SHP77 (cell line): Measurements from ENCODE around the gene GJC1.

Source experiments
- DNase-seq, 2 experiments: peaks; one replicate each; lab custom pipeline; 2025; lab: John Stamatoyannopoulos, UW

The GJC1 gene

DNA sequence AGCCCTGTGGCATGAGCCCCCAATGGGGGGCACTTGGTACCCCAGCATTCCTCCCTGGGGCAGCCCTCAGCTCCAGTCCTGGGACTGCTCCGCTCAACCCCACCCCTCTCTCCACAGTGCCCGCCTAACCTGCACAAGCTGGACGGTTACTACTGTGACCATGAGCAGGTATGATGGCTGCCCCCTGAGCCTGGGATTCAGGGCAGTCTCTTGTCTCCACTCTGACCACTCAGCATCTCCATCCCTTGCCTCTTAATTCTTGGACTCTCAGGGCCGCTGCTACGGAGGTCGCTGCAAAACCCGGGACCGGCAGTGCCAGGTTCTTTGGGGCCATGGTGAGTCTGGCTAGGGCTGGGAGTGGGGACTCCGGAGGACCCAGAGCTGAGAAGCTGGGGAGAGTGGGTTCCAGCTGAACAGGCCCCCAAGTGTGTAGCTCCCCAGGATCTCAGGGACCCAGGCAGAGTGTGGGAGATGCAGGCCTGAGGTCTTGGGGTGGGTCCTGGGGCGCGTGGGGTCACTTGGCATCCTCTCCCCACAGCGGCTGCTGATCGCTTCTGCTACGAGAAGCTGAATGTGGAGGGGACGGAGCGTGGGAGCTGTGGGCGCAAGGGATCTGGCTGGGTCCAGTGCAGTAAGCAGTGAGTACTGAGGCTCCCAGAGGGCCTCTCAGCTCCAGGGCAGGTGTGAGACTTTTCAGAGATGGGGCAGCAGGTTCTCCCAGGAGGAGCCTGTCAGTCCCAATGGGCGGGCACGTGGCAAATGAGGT is 53.3 kb downstream of the GJC1 start:
- DNase-seq = no peak

DNA sequence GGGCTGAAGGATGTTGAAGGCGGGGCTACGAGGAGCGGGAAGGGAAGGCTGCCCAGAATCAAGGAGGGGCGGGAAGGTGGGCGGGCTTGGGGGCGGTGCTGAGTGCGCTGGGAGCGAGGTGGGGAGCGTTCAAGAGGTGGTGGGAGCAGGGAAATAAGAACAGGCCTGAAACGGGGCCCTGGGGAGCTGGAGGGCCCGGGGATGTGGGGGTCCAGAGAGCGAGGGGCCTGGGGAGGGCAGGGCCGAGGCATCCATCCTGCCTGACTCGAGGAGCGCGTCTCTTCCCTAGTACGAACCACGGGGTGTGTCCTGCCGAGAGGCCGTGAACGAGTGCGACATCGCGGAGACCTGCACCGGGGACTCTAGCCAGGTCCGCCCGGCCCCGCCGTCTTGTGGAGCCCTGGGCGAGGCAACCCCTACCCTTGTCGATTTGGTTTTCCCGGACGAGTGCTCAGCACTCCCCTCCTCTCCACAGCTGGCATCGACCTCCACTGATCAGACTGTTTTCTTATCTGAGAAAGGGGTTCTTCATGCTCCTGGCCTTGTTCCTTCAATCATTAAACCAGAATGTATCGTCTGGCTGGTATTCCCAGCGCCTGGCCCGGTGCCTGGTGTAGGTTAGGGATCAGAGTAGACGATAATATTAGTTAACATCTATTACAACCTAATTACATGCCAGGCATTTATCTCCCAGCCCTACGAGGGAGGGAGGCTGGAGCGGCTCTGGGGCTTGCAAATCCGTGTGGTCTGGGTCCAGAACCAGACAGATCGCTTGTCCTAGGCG is 54.1 kb downstream of the GJC1 start:
- DNase-seq = no peak

DNA sequence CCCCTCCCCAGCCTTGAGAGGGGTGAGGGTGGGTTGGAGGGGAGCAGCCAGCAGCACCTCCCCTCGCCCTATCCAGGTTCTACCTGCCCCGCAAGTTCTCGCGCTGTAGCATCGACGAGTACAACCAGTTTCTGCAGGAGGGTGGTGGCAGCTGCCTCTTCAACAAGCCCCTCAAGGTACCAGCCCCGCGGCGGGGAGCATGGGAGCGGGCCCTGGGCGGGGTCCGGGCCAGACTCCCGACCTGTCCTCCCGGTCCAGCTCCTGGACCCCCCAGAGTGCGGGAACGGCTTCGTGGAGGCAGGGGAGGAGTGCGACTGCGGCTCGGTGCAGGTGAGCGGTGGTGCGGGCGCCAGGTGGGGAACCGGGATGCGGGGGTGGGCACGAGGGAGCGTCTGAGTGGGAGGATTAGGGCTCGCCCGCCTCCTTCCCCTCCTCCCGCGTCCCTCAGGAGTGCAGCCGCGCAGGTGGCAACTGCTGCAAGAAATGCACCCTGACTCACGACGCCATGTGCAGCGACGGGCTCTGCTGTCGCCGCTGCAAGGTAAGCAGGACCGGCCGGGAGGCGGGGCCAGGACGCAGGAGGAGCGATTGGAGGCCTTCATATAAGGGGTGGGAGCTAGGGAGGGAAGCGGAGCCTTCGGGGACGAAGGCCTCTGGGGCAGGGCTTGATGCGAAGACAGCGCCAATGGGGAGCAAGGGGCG is 54.8 kb downstream of the GJC1 start:
- peak; percentile 96 to 97 for DNase-seq

DNA sequence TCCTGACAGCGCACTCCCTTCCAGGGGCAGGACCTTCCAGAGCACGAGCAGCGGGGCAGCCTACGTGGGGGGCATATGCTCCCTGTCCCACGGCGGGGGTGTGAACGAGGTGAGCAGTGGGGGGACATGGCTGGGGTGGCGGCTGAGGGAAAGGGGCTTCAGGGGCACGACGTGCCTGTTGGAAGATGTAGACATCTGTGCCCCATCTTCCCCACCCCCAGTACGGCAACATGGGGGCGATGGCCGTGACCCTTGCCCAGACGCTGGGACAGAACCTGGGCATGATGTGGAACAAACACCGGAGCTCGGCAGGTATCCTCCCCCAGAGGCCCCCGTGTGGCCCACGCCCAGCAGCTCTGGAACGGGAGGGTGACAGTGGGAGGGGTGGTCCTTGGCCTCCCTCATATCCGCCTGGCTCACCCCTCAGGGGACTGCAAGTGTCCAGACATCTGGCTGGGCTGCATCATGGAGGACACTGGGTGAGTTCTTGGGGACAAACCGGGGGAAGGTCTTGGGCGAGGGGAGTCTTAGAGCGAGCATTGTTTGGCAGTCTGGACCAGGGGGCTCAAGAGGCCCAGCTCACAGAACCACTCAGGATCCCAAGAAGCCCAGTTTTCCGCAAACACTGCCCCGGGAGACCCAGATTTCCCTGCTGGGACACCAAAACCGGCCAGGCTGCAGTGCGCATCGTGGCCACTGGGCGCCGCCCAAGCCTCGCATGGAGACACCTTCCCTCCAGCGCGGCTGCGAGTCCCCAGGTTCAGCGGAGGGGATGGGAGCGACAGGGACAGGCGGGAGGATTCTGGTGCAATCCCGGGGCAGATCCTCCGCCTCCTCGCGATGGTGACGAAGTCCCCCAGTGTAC is 55.6 kb downstream of the GJC1 start:
- peak; percentile 81 to 83 for DNase-seq

DNA sequence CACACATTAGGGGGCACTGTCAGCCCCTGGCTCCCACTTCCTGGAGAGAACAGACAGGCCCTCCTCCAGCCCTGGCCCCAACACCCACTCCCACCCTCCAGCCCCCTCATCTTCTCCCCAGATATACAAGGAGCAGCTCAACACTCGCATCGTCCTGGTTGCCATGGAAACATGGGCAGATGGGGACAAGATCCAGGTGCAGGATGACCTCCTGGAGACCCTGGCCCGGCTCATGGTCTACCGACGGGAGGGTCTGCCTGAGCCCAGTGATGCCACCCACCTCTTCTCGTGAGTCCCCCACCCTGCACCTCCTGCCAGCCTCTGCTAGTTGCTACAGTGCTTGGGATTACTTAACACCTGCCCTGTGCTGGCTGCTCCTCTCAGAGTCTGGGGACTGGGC is 56.9 kb downstream of the GJC1 start:
- no peak for DNase-seq

DNA sequence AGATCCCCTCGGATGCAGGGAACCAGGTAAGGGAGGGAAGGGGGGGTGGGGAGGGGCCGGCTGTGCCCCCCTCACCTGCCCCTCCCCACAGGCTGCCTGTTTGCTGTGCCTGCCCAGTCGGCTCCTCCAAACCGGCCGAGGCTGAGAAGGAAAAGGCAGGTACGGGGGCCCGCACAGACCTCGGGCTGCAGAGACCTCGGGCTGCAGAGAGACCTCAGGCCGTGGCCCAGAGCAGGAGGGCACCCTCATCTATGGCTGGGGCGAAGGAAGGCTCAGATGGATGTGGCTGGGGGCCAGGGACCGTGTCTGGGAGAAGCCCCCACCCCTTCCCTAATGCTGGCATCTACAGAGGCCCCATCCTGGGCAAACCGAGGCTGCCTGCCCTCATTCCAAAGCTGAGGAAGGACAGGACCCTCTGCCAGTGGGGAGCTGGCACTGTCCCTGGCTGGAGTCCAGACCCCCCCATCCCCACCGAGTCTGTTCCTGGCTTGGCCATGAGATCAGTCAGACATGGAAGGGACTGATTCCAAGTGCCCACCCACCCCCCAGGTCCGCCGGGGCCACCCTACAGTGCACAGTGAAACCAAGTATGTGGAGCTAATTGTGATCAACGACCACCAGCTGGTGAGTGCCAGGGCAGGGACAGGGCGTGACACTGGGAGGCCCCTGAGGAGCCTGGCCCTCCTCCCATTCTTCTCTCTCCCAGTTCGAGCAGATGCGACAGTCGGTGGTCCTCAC is 57.6 kb downstream of the GJC1 start:
- no peak for DNase-seq

DNA sequence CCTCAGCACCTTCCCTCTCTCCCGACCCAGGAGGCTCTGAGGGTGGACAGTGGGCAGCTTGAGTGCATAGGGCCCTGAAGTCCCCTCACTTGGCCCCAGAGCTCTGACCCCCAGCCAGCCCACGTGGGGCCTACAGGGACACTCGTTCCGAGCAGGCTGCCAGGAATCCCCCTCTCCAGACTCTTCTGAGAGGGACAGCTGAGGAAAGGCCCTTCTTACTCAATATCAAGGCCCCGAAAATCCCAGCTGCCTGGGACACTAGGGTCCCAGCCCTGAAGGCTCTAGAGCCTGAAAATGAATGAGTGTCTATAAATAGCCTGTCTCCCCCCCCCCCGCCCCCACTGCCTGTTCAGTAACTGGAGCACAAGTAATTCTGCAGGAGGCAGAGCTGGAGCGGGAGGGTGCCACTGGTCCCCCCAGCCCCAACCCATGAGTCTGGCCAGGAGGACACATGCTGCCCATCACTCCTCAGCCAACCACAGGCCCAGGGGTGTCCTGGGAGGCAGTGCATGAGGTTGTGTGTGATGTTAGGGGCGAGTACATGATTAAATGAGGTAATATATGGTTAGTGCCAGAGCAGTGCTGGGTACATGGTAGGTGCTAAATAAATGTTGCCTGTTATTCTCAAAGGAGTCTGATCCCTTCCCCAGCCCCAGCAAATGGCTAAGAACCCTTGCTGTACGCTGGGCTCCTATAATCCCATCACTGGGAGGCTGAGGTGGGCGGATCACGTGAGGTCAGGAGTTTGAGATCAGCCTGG is 59.7 kb downstream of the GJC1 start:
- DNase-seq = no peak

DNA sequence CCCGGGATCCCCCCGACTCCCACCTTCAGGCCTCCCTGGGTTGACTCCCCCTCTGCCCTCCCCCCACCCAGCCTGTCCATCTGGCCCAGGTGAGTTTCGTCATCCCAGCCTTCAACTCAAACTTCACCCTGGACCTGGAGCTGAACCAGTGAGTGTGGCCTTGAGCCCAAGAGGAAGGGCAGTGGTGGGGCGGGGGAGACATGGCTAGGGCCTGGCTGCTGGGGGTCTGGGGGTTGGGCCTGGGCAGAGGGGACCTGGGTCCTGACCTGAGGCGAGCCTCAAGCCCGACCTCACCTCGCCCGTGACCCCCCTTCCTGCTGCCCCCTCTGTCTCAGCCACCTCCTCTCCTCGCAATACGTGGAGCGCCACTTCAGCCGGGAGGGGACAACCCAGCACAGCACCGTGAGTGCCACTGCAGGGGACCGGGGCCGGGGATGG is 60.4 kb downstream of the GJC1 start:
- DNase-seq = no peak

DNA sequence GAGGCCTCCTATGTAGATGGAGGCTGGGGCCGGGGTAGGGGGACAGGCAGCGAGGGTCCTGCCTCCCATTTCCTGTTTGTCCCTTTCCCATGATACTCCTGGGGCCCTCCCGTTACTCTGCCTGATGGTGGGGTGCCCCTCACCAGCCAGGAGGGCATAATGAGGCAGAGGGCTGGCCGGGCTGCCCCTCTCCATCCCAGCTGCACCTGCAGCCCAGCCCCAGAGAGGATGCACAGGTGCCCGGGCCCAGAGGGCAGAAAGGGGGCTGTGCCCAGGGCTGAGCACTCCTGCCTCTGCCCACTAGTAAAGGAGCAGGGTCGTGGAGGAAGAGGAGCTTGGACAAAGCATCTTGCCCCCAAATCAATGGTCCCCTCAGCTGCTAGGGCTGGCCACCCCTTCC is 60.9 kb downstream of the GJC1 start:
- no peak for DNase-seq

DNA sequence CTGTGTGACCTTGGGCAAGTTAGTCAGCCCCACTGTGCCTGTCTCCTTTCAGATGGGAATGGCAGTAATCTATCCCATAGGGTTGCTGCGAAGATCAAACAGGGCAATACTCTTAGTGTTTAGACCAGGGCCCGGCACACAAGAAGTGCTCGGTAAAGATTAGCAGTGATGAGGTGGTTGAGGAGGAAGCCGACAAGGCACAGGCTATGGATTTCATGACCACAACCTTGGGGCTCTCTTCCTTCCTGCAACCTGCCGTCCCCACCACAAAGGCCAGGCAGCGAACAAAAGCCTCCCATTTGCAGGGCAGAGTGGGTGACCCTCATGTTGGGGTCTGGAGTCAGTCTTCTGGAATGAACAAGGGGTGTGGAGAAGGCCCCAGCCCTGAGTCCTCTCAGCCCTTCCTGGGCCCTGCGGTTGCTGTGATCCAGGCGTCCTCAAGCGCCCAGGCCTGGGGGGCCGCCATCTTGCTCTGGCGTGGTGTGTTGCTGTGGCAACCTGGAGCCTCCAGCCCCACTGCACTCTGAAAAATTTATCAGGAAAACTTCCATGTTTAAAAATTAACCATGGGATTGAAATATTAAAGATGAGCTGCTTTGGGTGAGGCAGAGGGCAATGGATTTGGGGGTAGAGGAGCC is 61.5 kb downstream of the GJC1 start:
- no peak for DNase-seq

DNA sequence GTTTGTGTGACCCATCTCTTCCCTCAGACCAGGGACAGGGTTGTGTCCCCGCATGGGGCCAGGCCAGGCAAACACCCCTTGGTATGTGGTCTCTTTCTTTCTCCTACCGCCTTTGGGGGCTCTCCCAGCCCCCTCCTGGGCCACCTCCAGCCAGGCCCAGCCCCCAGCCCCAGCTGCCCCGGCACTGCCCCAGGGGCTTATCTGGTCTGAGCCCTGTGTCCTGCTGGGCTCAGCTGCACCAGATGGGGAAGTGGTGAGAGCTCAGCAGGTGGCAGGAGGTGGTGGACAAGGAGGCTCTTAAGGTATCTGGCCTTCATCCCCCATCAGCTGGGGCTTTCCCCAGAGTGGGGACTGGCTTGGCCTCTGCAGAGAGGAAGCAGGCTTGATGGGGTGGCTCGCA is 62.6 kb downstream of the GJC1 start:
- DNase-seq = no peak

DNA sequence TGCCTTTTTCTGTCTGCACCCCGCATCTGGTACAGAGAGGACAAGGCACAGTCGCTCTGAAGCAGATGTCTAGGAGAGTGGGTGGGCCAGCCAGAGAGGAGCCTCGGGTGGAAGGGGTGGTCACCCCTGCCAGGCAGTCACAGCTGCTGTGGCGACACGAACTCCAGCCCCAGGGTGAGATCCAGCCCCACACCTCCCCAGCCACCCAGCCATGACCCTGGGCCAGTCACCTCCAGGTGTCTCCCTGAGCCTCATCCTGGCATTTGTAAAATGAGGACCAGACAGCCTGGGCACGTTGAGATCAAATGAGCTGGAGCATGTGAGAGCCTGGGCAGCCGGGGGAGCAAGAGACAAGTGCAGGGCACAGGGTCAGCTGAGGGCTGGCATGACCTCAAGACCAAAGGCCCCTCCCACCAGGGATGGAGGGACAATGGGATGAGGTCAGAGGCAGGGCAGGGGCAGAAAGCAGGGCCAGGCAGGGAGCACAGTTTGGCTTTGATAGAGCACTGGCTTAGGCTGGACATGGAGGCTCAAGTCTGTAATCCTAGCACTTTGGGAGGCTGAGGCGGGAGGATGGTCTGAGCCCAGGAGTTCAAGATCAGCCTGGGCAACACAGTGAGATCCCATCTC is 63.6 kb downstream of the GJC1 start:
- DNase-seq = no peak

DNA sequence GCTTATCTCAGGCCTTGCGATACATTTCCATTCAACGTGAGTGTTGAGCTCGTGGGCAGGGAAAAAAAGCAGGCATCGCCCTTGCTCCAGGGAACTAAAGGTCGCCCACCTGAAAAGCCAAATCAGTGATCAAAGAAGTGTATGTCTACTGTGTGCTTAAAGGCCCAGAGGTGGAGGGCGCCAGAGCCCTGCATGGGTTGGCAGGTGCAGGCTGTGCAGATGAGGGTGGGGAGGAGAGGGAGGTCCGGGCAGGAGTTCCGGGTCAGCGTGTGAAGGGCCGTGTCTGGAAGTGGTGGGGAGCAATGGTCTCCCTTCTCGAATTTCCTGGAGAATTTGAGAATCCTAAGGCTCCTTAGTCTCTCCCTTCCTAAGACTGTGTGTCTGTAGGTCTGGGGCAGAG is 64.1 kb downstream of the GJC1 start:
- DNase-seq = no peak

DNA sequence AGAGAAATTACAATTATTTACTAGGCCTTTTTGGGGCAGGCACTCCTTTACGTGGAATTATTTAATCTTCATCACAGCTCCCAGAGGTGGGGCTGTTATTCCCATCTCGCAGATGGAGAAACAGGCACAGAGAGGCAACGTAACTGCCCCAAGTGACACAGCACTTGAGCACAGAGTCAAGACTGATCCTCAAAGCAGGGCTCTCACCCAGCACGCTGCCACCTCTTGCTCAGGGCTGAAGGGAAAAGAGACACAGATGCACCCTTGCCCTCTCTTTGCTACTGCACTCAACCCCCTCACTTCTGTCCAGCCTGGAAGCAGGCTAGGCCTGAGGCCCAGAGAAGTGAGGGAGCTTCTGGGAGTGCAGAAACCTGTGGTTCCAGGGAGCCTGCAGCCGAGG is 66.9 kb downstream of the GJC1 start:
- no peak for DNase-seq

DNA sequence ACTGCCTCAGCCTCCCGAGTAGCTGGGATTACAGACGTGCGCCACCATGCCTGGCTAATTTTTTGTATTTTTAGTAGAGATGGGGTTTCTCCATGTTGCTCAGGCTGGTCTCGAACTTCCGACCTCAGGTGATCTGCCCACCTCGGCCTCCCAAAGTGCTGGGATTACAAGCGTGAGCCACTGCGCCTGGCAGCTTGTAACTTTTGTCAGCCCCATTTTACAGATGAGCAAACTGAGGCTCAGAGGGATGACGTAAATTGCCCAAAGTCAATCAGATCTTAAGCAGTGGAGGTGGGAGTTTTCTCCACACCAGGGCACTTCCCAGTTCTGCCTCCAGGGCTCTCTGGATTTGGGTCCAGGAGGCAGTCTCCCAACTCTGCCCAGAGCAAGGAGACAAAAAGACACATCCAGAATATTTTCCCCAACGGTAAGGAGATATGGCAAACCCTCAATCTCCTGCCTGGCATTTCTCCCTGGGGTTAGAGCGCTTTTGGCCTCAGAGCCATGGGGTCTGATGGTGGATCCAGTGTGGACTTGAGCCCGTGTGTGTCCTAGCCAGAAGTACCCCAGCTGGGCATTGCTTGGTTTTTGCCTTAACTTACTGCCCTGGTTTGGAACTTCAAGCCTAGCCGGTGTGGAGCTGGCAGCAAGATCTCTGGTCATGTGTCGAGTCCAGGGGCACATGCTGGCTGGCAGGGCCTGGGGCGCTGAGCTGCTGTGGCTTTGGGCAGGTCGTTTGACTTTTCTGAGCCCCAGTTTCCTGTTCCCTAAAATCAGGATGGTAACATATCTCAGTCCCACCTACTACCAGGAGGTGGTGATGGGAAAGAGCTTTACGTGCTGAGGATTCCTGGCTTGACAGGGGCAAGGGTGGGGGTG is 67.9 kb downstream of the GJC1 start:
- DNase-seq = no peak

DNA sequence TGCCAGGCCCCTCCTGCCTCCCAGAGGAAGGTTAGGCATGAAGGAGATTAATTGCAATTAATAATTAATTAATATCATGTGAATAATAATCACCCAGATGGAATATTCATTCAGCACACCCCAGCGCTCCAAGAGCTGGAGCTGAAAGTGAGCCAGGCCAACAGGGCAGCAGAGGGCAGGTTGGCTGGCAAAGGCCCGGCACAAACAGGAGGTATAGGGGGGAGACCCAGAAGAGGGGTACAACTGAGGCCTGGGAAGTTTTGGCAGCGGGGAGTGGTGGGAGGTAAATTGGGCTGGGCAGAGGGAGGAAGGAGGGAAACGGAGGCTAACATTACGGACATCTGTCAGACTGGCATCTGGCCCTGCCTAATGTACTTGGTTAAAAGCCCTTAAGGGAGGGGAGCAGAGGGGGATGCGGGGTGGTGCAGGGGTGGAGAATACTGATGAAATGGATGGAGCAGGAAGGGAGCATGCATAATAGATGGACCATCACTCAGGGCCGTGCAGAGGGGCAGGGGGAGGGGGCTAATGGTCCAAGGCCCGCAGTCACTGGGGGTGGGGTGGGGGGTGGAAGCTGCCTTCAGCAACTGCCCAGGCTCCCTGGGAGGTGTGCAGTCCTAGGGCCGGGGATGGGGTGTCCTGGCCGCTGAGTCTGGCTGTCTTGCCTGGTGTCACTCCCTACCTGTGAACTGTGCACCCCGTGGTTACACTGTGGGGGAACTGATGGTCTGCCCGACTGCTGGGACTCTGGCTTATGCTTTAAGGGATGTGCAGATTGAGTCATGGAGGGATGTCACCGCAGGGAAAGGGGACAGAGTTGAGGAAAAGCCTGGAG is 69.4 kb downstream of the GJC1 start:
- no peak for DNase-seq

DNA sequence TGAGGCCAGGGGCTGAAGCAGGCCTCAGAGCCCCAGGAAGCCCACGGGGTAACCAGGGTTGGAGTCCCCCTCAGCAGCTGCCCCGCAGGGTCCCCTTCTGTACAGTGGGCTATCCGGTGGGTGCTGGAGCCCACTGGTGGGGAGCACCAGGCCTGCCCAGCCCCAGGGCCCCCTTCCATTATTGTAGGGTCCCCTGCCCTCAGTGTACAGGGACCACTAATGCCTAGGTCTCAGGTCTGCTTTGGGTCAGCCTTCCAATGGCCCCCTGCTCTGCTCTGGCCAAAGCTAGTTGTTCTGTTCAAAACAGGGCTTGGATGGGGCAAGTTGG is 70.2 kb downstream of the GJC1 start:
- DNase-seq = no peak
